ENCODE results near the gene HBS1L.

Gene HBS1L

DNA sequence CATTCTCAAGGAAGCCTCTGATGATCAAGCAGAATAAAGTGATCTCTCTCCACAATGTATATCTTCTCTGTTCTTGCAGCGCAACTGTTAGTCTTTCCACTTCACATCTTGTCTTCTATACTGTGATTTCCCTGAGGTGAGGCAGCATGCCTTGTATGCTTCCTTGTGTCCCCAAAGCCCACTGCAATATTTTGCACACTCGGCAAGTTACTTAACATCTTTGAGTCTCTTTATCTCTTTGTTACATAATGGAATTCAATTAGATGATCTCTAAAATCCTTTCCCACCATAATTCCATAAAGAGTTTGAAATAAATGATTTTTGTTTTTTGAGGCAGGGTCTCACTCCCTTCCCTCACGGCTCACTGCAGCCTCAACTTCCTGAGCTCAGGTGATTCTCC lies 64.4 kb downstream of the HBS1L start:
- Histone ChIP-seq H2AFZ (ENCODE audit: low read depth) (no peak overlapping the region), H3K27ac (no peak overlapping the region), H3K36me3 (ENCODE audit: insufficient read depth) (no peaks in the 10 kb centered on the region), H3K4me2 (no peak overlapping the region), H3K79me2 (ENCODE audit: insufficient read depth, low read depth) (no peaks in the 10 kb centered on the region), H3K27me3 (ENCODE audit: insufficient read depth, low read depth) (no peaks in the 10 kb centered on the region), H4K20me1 (ENCODE audit: insufficient read depth) (no peaks in the 10 kb centered on the region), H3K4me1 (ENCODE audit: low read depth, poor library complexity, severe bottlenecking) (peaks cover 39% of the 10 kb centered on the region), H3K9ac (no peak overlapping the region), H3K4me3 (IDR thresholded peaks at IDR 0.05; ENCODE audit: insufficient read depth, low read depth, low read length) (no peak overlapping the region)
- TF ChIP-seq, protein P1, sequence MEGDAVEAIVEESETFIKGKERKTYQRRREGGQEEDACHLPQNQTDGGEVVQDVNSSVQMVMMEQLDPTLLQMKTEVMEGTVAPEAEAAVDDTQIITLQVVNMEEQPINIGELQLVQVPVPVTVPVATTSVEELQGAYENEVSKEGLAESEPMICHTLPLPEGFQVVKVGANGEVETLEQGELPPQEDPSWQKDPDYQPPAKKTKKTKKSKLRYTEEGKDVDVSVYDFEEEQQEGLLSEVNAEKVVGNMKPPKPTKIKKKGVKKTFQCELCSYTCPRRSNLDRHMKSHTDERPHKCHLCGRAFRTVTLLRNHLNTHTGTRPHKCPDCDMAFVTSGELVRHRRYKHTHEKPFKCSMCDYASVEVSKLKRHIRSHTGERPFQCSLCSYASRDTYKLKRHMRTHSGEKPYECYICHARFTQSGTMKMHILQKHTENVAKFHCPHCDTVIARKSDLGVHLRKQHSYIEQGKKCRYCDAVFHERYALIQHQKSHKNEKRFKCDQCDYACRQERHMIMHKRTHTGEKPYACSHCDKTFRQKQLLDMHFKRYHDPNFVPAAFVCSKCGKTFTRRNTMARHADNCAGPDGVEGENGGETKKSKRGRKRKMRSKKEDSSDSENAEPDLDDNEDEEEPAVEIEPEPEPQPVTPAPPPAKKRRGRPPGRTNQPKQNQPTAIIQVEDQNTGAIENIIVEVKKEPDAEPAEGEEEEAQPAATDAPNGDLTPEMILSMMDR (conservative IDR thresholded peaks at IDR 0.05; ENCODE audit: low read depth, low read length), result no peak

GRCh38 chr6:134984821-134985220 lies 69.8 kb downstream of the HBS1L start:
- peaks cover 46% of the 10 kb centered on the region for H3K4me1 ChIP-seq (ENCODE audit: low read depth, poor library complexity, severe bottlenecking)
- H3K4me3 ChIP-seq (IDR thresholded peaks at IDR 0.05; ENCODE audit: insufficient read depth, low read depth, low read length), result no peak overlapping the region
- no peaks in the 10 kb centered on the region for H3K79me2 ChIP-seq (ENCODE audit: insufficient read depth, low read depth)
- H3K4me2 ChIP-seq, result no peak overlapping the region
- no peak overlapping the region for H2AFZ ChIP-seq (ENCODE audit: low read depth)
- TF ChIP-seq, protein P1 (conservative IDR thresholded peaks at IDR 0.05; ENCODE audit: low read depth, low read length), result no peak
- no peak overlapping the region for H3K27ac ChIP-seq
- no peaks in the 10 kb centered on the region for H3K36me3 ChIP-seq (ENCODE audit: insufficient read depth)
- H3K9ac ChIP-seq, result no peak overlapping the region
- H4K20me1 ChIP-seq (ENCODE audit: insufficient read depth), result no peaks in the 10 kb centered on the region
- no peaks in the 10 kb centered on the region for H3K27me3 ChIP-seq (ENCODE audit: insufficient read depth, low read depth)

GRCh38 chr6:134983823-134984222 lies 70.8 kb downstream of the HBS1L start:
- H3K4me1 ChIP-seq (ENCODE audit: low read depth, poor library complexity, severe bottlenecking), result peaks cover 36% of the 10 kb centered on the region
- TF ChIP-seq, protein P1 (conservative IDR thresholded peaks at IDR 0.05; ENCODE audit: low read depth, low read length), result no peak
- no peaks in the 10 kb centered on the region for H4K20me1 ChIP-seq (ENCODE audit: insufficient read depth)
- no peak overlapping the region for H3K4me2 ChIP-seq
- H3K36me3 ChIP-seq (ENCODE audit: insufficient read depth), result no peaks in the 10 kb centered on the region
- H3K27me3 ChIP-seq (ENCODE audit: insufficient read depth, low read depth), result no peaks in the 10 kb centered on the region
- no peak overlapping the region for H3K27ac ChIP-seq
- no peaks in the 10 kb centered on the region for H3K79me2 ChIP-seq (ENCODE audit: insufficient read depth, low read depth)
- no peak overlapping the region for H2AFZ ChIP-seq (ENCODE audit: low read depth)
- H3K4me3 ChIP-seq (IDR thresholded peaks at IDR 0.05; ENCODE audit: insufficient read depth, low read depth, low read length), result no peak overlapping the region
- no peak overlapping the region for H3K9ac ChIP-seq

- H3K27me3 ChIP-seq (ENCODE audit: insufficient read depth, low read depth), result no peaks in the 10 kb centered on the region
- no peaks in the 10 kb centered on the region for H3K36me3 ChIP-seq (ENCODE audit: insufficient read depth)
- no peaks in the 10 kb centered on the region for H4K20me1 ChIP-seq (ENCODE audit: insufficient read depth)
- H2AFZ ChIP-seq (ENCODE audit: low read depth), result no peak overlapping the region
- H3K4me3 ChIP-seq (IDR thresholded peaks at IDR 0.05; ENCODE audit: insufficient read depth, low read depth, low read length), result no peak overlapping the region
- H3K4me2 ChIP-seq, result no peak overlapping the region
- no peak overlapping the region for H3K27ac ChIP-seq
- H3K4me1 ChIP-seq (ENCODE audit: low read depth, poor library complexity, severe bottlenecking), result peaks cover 23% of the 10 kb centered on the region
- no peaks in the 10 kb centered on the region for H3K79me2 ChIP-seq (ENCODE audit: insufficient read depth, low read depth)
- H3K9ac ChIP-seq, result no peak overlapping the region
- TF ChIP-seq, protein P1 (conservative IDR thresholded peaks at IDR 0.05; ENCODE audit: low read depth, low read length), result no peak
These were observed 72.5 kb downstream of the HBS1L start for GRCh38 chr6:134982161-134982560.
